Sigmoid colon (tissue), 4 donors: Measurements from ENCODE around the gene ISCA2.

ENCODE experiments used
- POLR2A ChIP-seq, 2 donors: fragments of 450-650 bp; IDR thresholded peaks; one replicate each; pipeline ENCODE4 v1.6.1; 2016; ENCODE audit warnings: antibody characterized with exemption in 2 of 2, mild to moderate bottlenecking in 2 of 2, moderate library complexity in 2 of 2
- POLR2AphosphoS5 ChIP-seq, 4 donors: sonication (generic); formaldehyde crosslinking; IDR thresholded peaks; one replicate each; pipeline ENCODE4 v1.6.1; 2017; ENCODE audit warnings: antibody characterized with exemption in 4 of 4
- TF ChIP-seq, protein P1 (sequence below), 4 experiments: fragments of 450-650 bp in 3 of 4; fragments of 200-600 bp in 1 of 4; IDR thresholded peaks; one replicate each; pipeline ENCODE4 v1.5.1; 2016 to 2019; ENCODE audit warnings: antibody characterized with exemption in 4 of 4, mild to moderate bottlenecking in 3 of 4, moderate library complexity in 2 of 4

DNA sequence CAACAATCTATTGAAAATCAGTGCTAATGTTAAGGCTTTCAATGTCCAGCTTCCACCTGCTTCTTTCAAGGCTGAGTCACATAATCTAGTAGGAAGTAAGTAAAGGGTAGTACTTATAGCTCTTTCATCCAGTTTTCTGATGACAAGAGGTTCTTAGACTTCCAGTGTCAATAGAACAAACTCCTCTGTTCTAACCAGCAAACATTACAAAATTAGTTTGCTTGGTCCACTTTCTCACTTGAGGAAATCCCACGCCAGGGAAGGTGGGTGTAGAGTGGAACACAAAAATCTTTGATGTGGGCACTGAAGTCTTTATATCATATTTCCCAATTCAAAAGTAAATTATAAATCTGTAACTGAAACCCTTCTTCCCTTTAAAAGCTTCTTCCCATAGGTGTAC is 3.1 kb upstream of the ISCA2 start:
- TF ChIP-seq, protein P1, sequence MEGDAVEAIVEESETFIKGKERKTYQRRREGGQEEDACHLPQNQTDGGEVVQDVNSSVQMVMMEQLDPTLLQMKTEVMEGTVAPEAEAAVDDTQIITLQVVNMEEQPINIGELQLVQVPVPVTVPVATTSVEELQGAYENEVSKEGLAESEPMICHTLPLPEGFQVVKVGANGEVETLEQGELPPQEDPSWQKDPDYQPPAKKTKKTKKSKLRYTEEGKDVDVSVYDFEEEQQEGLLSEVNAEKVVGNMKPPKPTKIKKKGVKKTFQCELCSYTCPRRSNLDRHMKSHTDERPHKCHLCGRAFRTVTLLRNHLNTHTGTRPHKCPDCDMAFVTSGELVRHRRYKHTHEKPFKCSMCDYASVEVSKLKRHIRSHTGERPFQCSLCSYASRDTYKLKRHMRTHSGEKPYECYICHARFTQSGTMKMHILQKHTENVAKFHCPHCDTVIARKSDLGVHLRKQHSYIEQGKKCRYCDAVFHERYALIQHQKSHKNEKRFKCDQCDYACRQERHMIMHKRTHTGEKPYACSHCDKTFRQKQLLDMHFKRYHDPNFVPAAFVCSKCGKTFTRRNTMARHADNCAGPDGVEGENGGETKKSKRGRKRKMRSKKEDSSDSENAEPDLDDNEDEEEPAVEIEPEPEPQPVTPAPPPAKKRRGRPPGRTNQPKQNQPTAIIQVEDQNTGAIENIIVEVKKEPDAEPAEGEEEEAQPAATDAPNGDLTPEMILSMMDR (IDR thresholded peaks at IDR 0.05) = no peak
- TF ChIP-seq POLR2A (IDR thresholded peaks at IDR 0.05) (no peak), POLR2AphosphoS5 (IDR thresholded peaks at IDR 0.05) (no peak)
